IPS DF 19.7 (cell line): ENCODE measurements around the gene SGSM2.

Experiments
- DNase-seq: peaks from one replicate; pipeline ENCODE4 v3.0.0-alpha.2; 2013; ENCODE audit warnings: low read depth, low spot score

SGSM2 gene

GRCh38 chr17:2420176-2420575, 82.9 kb downstream of the SGSM2 start:
- DNase-seq = no peak

GRCh38 chr17:2421315-2422147, 84.2 kb downstream of the SGSM2 start:
- no peak for DNase-seq

- no peak for DNase-seq
These were observed 86.0 kb downstream of the SGSM2 start for GRCh38 chr17:2423271-2423670.

GRCh38 chr17:2427215-2427614, 89.9 kb downstream of the SGSM2 start:
- DNase-seq = no peak

- DNase-seq = no peak
These were observed 90.6 kb downstream of the SGSM2 start for GRCh38 chr17:2427910-2428309.
